Uterus (tissue), 4 donors: ENCODE measurements around the gene COL11A1. TPM values are rescaled to one million over a fixed set of nuclear protein-coding genes. Genes with fewer than 3 reads are reported as not detected.

Source experiments
- DNase-seq, 2 donors: peaks; one replicate each; pipeline ENCODE4 v3.0.0-alpha.2; 2019 to 2020
- H3K27ac ChIP-seq, 2 donors: fragments of 200-600 bp; sonication (generic); 1 replicate in 1 of 2; 2 replicates in 1 of 2; pipeline ENCODE4 v1.5.1; 2016 to 2018
- H3K27me3 ChIP-seq, 2 donors: fragments of 200-600 bp; sonication (generic); one replicate each; pipeline ENCODE4 v1.5.1; 2018 to 2019; ENCODE audit warnings: control low read depth in 1 of 2
- H3K36me3 ChIP-seq, 2 donors: fragments of 200-600 bp; sonication (generic); one replicate each; pipeline ENCODE4 v1.5.1; 2019; ENCODE audit warnings: control low read depth in 1 of 2
- H3K4me1 ChIP-seq, 2 donors: fragments of 200-600 bp; sonication (generic); one replicate each; pipeline ENCODE4 v1.5.1; 2018 to 2019; ENCODE audit warnings: control low read depth in 1 of 2
- H3K4me3 ChIP-seq, 2 donors: fragments of 200-600 bp; sonication (generic); 1 replicate in 1 of 2; 2 replicates in 1 of 2; pipeline ENCODE4 v1.5.1; 2018 to 2019; ENCODE audit warnings: mild to moderate bottlenecking in 1 of 2
- H3K9me3 ChIP-seq, 2 donors: fragments of 200-600 bp; sonication (generic); one replicate each; pipeline ENCODE4 v1.5.1; 2019; ENCODE audit warnings: control low read depth in 1 of 2
- POLR2A ChIP-seq, 2 donors: fragments of 450-650 bp; IDR thresholded peaks; one replicate each; pipeline ENCODE4 v1.6.1; 2016; ENCODE audit warnings: antibody characterized with exemption in 2 of 2, mild to moderate bottlenecking in 1 of 2, moderate library complexity in 1 of 2
- intact Hi-C: fragments of 100-400 bp; cut with DNase I; formaldehyde crosslinking; loops from one replicate; pipeline ENCODE4 v1.15.1; 2023; ENCODE audit warnings: low total_unique reads
- total RNA-seq, 4 donors: library from RNA; depleted of rRNA in 3 of 4; stranded (reverse); fragments of >200 nt in 3 of 4; gene quantifications; one replicate each; pipeline versions ENCODE4 v1.1.0 to v1.2.4, GENCODE V29; 2014 to 2023
- TF ChIP-seq, protein P1 (sequence below), 4 experiments: fragments of 200-600 bp in 2 of 4; fragments of 450-650 bp in 2 of 4; sonication (generic) in 2 of 4; IDR thresholded peaks; one replicate each; pipeline ENCODE4 v1.5.1; 2016 to 2019; ENCODE audit warnings: antibody characterized with exemption in 4 of 4, mild to moderate bottlenecking in 2 of 4, moderate library complexity in 1 of 4
- donor health status: DM: yes; HTN: yes; CAD: no.

Gene COL11A1
- total RNA-seq, 4 donors from 2014 or later: 0.76 to 30.1 TPM; not detected in 2

DNA sequence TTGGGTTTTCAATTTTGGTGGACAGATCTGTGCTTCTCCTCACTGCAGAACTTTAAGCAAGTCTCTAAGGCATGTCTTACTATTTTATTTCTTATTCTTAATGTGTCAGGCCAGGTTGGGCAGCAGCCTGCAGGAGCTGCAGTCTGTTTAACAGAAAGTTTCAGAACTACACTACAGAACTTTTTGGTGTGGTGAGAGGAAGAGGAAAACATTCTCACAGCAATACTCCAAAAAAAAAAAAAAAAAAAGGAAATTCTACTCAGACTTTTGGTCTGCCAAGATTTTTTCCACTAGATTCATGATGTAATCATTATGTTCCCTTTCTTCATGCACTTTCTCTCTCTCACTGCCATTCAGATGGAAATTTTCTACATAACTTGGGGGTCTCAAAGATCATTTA is 255.2 kb downstream of the COL11A1 start:
- no peak overlapping the region for H3K4me3 ChIP-seq
- no peaks in the 10 kb centered on the region for H3K9me3 ChIP-seq
- H3K4me1 ChIP-seq: no peaks in the 10 kb centered on the region
- no peaks in the 10 kb centered on the region for H3K27me3 ChIP-seq
- H3K27ac ChIP-seq: no peak overlapping the region
- TF ChIP-seq, protein P1, sequence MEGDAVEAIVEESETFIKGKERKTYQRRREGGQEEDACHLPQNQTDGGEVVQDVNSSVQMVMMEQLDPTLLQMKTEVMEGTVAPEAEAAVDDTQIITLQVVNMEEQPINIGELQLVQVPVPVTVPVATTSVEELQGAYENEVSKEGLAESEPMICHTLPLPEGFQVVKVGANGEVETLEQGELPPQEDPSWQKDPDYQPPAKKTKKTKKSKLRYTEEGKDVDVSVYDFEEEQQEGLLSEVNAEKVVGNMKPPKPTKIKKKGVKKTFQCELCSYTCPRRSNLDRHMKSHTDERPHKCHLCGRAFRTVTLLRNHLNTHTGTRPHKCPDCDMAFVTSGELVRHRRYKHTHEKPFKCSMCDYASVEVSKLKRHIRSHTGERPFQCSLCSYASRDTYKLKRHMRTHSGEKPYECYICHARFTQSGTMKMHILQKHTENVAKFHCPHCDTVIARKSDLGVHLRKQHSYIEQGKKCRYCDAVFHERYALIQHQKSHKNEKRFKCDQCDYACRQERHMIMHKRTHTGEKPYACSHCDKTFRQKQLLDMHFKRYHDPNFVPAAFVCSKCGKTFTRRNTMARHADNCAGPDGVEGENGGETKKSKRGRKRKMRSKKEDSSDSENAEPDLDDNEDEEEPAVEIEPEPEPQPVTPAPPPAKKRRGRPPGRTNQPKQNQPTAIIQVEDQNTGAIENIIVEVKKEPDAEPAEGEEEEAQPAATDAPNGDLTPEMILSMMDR (IDR thresholded peaks at IDR 0.05): no peak
- TF ChIP-seq POLR2A (IDR thresholded peaks at IDR 0.05): no peak
- no peak for DNase-seq
- intact Hi-C loops: no loop called here
- no peaks in the 10 kb centered on the region for H3K36me3 ChIP-seq

DNA sequence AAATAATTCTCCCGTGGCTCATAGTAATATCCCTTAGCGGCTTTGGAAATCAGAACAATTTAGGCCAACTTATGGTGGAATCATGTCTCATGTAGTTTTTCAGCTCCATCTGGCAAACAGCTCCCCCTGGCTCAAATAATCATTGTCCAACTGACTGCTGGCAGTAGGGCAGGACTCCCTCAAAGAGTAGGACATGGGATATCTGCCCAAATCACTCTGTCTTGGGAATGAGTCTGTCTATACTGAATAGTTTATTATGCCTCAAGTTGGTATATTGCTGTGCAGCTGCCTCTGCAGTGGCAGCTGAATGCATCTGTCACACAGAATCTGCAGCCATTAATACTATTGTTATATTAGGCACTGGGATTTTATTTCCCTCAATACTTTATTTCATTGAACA is 255.7 kb downstream of the COL11A1 start:
- intact Hi-C loops: no loop called here
- Histone ChIP-seq H3K4me3 (no peak overlapping the region), H3K9me3 (no peaks in the 10 kb centered on the region), H3K4me1 (no peaks in the 10 kb centered on the region), H3K27ac (no peak overlapping the region), H3K36me3 (no peaks in the 10 kb centered on the region), H3K27me3 (no peaks in the 10 kb centered on the region)
- DNase-seq: no peak
- TF ChIP-seq POLR2A (IDR thresholded peaks at IDR 0.05): no peak
- TF ChIP-seq, protein P1 (IDR thresholded peaks at IDR 0.05): no peak

DNA sequence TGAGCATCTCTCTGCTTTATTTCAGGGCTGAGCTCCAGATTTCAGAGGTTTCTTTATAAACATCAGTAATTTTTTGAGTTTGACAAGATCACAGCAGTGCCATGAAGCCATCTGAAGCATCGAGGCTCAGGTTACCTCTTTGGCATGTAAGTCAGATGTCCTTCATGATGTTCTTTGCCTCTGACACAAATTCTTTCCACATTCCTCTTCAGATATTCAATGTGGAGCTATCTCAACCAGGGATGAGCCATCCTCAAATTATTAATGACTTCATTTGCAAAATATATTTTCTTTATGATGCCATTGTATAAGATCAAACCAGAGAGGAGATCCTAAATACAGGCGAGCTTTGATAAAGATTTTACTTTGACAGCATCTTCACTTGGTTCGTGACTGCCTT is 256.7 kb downstream of the COL11A1 start:
- H3K27ac ChIP-seq: no peak overlapping the region
- TF ChIP-seq, protein P1 (IDR thresholded peaks at IDR 0.05): no peak
- TF ChIP-seq POLR2A (IDR thresholded peaks at IDR 0.05): no peak

GRCh38 chr1:102842606-102843005 is 265.7 kb downstream of the COL11A1 start:
- TF ChIP-seq, protein P1 (IDR thresholded peaks at IDR 0.05): no peak
- TF ChIP-seq POLR2A (IDR thresholded peaks at IDR 0.05): no peak
- Histone ChIP-seq H3K36me3 (no peaks in the 10 kb centered on the region), H3K4me1 (no peaks in the 10 kb centered on the region), H3K27ac (no peak overlapping the region), H3K27me3 (no peaks in the 10 kb centered on the region), H3K9me3 (no peaks in the 10 kb centered on the region), H3K4me3 (no peak overlapping the region)
- no peak for DNase-seq
- intact Hi-C loops: no loop called here

More for the DNA sequence above, 256.7 kb downstream of the COL11A1 start:
- H3K27me3 ChIP-seq: no peaks in the 10 kb centered on the region
- no peak for DNase-seq
- H3K4me3 ChIP-seq: no peak overlapping the region
- no peaks in the 10 kb centered on the region for H3K4me1 ChIP-seq
- H3K36me3 ChIP-seq: no peaks in the 10 kb centered on the region
- intact Hi-C loops: no loop called here
- H3K9me3 ChIP-seq: no peaks in the 10 kb centered on the region

GRCh38 chr1:102840741-102841140 is 267.6 kb downstream of the COL11A1 start:
- no peaks in the 10 kb centered on the region for H3K4me1 ChIP-seq
- TF ChIP-seq, protein P1 (IDR thresholded peaks at IDR 0.05): no peak
- no peak overlapping the region for H3K4me3 ChIP-seq
- DNase-seq: no peak
- no peaks in the 10 kb centered on the region for H3K9me3 ChIP-seq
- no peaks in the 10 kb centered on the region for H3K36me3 ChIP-seq
- intact Hi-C loops: no loop called here
- H3K27me3 ChIP-seq: no peaks in the 10 kb centered on the region
- H3K27ac ChIP-seq: no peak overlapping the region
